Measurements from ENCODE around the gene RAP2A.

The RAP2A gene

GRCh38 chr13:97433727-97434396 lies at the start of gene RAP2A:
TSS of gene RAP2A (plus strand) at chr13:97434169. CDS start at chr13:97434471, 302 bp downstream.
- H3K4me1 ChIP-seq (ENCODE audit: control insufficient read depth, insufficient read depth, low read length) = no peaks in the 10 kb centered on the region
- H3K27me3 ChIP-seq (ENCODE audit: control insufficient read depth, insufficient read depth, low read length) = no peaks in the 10 kb centered on the region
- no peaks in the 10 kb centered on the region for H3K9me3 ChIP-seq (ENCODE audit: control insufficient read depth, low read length)

GRCh38 chr13:97384371-97384770 lies 49.6 kb upstream of the RAP2A start:
- Histone ChIP-seq H3K9me3 (ENCODE audit: control insufficient read depth, low read length) (no peaks in the 10 kb centered on the region), H3K4me1 (ENCODE audit: control insufficient read depth, insufficient read depth, low read length) (no peaks in the 10 kb centered on the region), H3K27me3 (ENCODE audit: control insufficient read depth, insufficient read depth, low read length) (no peaks in the 10 kb centered on the region), H3K36me3 (ENCODE audit: control insufficient read depth, insufficient read depth, low read length) (peaks cover 5% of the 10 kb centered on the region), H3K4me3 (ENCODE audit: low read length) (no peak overlapping the region), H3K9ac (ENCODE audit: low read length) (no peak overlapping the region)

More at GRCh38 chr13:97433727-97434396, at the start of gene RAP2A:
- peak within 1 kb of the TSS; percentile 93 for H3K4me3 ChIP-seq (ENCODE audit: low read length)
- H3K9ac ChIP-seq (ENCODE audit: low read length) = peak within 1 kb of the TSS; percentile 99
- H3K36me3 ChIP-seq (ENCODE audit: control insufficient read depth, insufficient read depth, low read length) = no peaks in the 10 kb centered on the region

DNA sequence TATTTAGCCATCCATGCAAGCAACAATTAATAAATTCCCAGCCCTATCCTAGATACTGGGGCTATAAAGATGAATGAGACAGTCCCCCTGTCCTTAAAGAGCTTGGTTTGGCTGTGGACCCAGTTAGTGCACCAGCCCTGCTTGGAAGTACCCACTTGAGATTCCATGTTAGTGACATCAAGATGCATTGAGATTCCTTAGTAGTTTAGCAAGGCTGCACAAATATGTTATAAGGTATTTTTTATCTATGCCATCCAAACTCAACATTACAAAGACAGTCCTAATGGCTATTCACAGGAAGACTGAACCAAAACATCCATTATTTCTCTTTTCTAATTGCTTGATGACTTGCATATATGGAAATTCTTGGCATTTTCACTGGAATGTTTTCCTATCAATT lies 48.8 kb upstream of the RAP2A start:
- Histone ChIP-seq H3K4me3 (ENCODE audit: low read length) (no peak overlapping the region), H3K9ac (ENCODE audit: low read length) (no peak overlapping the region), H3K4me1 (ENCODE audit: control insufficient read depth, insufficient read depth, low read length) (no peaks in the 10 kb centered on the region), H3K9me3 (ENCODE audit: control insufficient read depth, low read length) (no peaks in the 10 kb centered on the region), H3K36me3 (ENCODE audit: control insufficient read depth, insufficient read depth, low read length) (peaks cover 5% of the 10 kb centered on the region), H3K27me3 (ENCODE audit: control insufficient read depth, insufficient read depth, low read length) (no peaks in the 10 kb centered on the region)

GRCh38 chr13:97385854-97386253 lies 48.1 kb upstream of the RAP2A start:
- Histone ChIP-seq H3K4me3 (ENCODE audit: low read length) (no peak overlapping the region), H3K36me3 (ENCODE audit: control insufficient read depth, insufficient read depth, low read length) (peaks cover 5% of the 10 kb centered on the region), H3K4me1 (ENCODE audit: control insufficient read depth, insufficient read depth, low read length) (no peaks in the 10 kb centered on the region), H3K9ac (ENCODE audit: low read length) (no peak overlapping the region), H3K27me3 (ENCODE audit: control insufficient read depth, insufficient read depth, low read length) (no peaks in the 10 kb centered on the region), H3K9me3 (ENCODE audit: control insufficient read depth, low read length) (no peaks in the 10 kb centered on the region)

DNA sequence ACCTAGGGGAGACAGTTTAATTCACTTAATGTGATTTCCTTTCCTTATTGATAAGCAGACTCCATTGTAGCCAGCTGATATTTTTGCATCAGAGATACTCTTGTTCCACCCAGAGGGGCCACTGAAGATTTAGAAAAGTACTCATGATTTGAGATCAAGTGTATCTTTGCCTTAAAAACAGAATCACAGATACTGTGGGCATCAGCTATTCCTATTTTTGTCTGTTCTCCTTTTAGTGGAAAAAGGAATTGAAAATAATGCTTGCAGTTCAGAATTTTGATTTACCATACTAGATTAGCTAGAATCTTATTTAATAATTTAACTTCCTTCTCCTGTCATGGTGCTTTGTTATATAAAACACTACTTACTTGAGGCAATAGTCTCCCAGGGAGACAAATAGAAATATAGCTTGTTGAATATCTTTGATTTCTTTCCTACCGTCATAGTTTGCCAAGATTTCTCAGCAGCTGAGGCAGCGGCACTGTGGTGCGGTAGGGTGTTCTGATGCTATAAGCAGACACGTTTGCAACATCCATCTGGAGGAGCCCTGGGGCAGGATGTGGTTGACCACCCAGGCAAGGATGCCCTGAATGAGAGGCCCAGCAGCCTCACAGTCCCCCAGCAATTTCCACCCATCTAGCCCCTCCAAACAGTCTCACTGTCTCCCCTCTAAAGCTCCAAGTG lies 47.0 kb upstream of the RAP2A start:
- Histone ChIP-seq H3K4me1 (ENCODE audit: control insufficient read depth, insufficient read depth, low read length) (peaks cover 5% of the 10 kb centered on the region), H3K27me3 (ENCODE audit: control insufficient read depth, insufficient read depth, low read length) (no peaks in the 10 kb centered on the region), H3K4me3 (ENCODE audit: low read length) (no peak overlapping the region), H3K36me3 (ENCODE audit: control insufficient read depth, insufficient read depth, low read length) (peaks cover 4% of the 10 kb centered on the region), H3K9me3 (ENCODE audit: control insufficient read depth, low read length) (no peaks in the 10 kb centered on the region), H3K9ac (ENCODE audit: low read length) (no peak overlapping the region)

- H3K36me3 ChIP-seq (ENCODE audit: control insufficient read depth, insufficient read depth, low read length) = no peaks in the 10 kb centered on the region
- H3K9ac ChIP-seq (ENCODE audit: low read length) = no peak overlapping the region
- no peaks in the 10 kb centered on the region for H3K27me3 ChIP-seq (ENCODE audit: control insufficient read depth, insufficient read depth, low read length)
- H3K4me1 ChIP-seq (ENCODE audit: control insufficient read depth, insufficient read depth, low read length) = peaks cover 7% of the 10 kb centered on the region
- no peak overlapping the region for H3K4me3 ChIP-seq (ENCODE audit: low read length)
- no peaks in the 10 kb centered on the region for H3K9me3 ChIP-seq (ENCODE audit: control insufficient read depth, low read length)
These were observed 46.5 kb upstream of the RAP2A start for GRCh38 chr13:97387485-97387839.

- H3K9ac ChIP-seq (ENCODE audit: low read length) = no peak overlapping the region
- no peak overlapping the region for H3K4me3 ChIP-seq (ENCODE audit: low read length)
- no peaks in the 10 kb centered on the region for H3K9me3 ChIP-seq (ENCODE audit: control insufficient read depth, low read length)
- H3K27me3 ChIP-seq (ENCODE audit: control insufficient read depth, insufficient read depth, low read length) = no peaks in the 10 kb centered on the region
- peaks cover 7% of the 10 kb centered on the region for H3K4me1 ChIP-seq (ENCODE audit: control insufficient read depth, insufficient read depth, low read length)
- no peaks in the 10 kb centered on the region for H3K36me3 ChIP-seq (ENCODE audit: control insufficient read depth, insufficient read depth, low read length)
These were observed 46.1 kb upstream of the RAP2A start for GRCh38 chr13:97387890-97388289.

DNA sequence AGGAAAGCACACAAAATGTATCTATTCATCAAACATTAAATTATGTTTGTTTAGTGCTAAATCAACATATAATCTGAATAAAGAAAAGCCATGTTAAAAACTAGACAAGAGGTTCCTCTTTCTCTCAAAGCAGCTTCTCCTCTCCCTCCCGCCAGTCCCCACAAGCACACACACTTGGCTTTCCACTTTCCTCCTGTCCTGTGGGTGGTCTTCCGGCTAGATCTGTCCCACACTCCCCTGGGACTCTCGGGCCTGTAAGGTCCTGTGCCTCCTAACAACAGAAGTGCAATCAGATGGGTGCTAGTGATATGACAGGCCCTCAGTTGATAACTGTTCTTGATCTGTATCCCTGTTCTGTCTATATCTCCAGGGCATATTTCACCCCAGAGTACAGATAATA lies 45.6 kb upstream of the RAP2A start:
- H3K9ac ChIP-seq (ENCODE audit: low read length) = no peak overlapping the region
- no peak overlapping the region for H3K4me3 ChIP-seq (ENCODE audit: low read length)
- no peaks in the 10 kb centered on the region for H3K27me3 ChIP-seq (ENCODE audit: control insufficient read depth, insufficient read depth, low read length)
- peaks cover 7% of the 10 kb centered on the region for H3K4me1 ChIP-seq (ENCODE audit: control insufficient read depth, insufficient read depth, low read length)
- no peaks in the 10 kb centered on the region for H3K36me3 ChIP-seq (ENCODE audit: control insufficient read depth, insufficient read depth, low read length)
- H3K9me3 ChIP-seq (ENCODE audit: control insufficient read depth, low read length) = no peaks in the 10 kb centered on the region

DNA sequence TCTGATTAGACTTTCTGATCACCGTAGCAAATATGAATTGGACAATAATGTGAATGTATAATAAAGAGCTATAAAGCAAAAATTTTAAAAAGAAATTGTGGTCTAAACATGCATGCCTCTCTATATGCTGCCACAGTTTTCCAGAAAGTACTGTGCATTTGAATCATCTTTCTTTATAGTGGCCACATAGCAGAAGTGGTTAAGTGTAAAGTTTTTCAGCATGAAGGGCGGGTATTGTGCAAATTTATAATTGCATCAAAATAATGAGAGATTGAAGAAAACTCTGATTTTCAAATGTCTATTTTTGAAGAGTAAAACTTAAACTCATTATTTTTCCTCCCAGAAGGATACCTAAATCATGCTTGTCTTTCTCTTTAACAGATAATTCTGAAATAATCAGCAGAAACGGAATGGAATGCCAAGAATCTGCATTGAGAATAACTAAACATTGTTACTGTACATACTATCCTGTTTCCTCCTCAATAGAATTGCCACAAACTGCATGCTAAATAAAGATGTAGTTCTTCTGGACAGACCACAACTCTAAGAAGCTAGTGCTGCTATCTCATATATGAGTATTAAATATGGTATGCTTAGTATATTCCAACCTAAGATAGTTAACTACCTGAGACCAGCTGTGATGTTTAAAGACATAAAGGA lies 42.9 kb upstream of the RAP2A start:
- H3K27me3 ChIP-seq (ENCODE audit: control insufficient read depth, insufficient read depth, low read length) = no peaks in the 10 kb centered on the region
- H3K4me3 ChIP-seq (ENCODE audit: low read length) = no peak overlapping the region
- no peaks in the 10 kb centered on the region for H3K9me3 ChIP-seq (ENCODE audit: control insufficient read depth, low read length)
- no peak overlapping the region for H3K9ac ChIP-seq (ENCODE audit: low read length)
- H3K36me3 ChIP-seq (ENCODE audit: control insufficient read depth, insufficient read depth, low read length) = no peaks in the 10 kb centered on the region
- peaks cover 7% of the 10 kb centered on the region for H3K4me1 ChIP-seq (ENCODE audit: control insufficient read depth, insufficient read depth, low read length)

- Histone ChIP-seq H3K9me3 (ENCODE audit: control insufficient read depth, low read length) (no peaks in the 10 kb centered on the region), H3K36me3 (ENCODE audit: control insufficient read depth, insufficient read depth, low read length) (no peaks in the 10 kb centered on the region), H3K4me3 (ENCODE audit: low read length) (no peak overlapping the region), H3K4me1 (ENCODE audit: control insufficient read depth, insufficient read depth, low read length) (peaks cover 7% of the 10 kb centered on the region), H3K27me3 (ENCODE audit: control insufficient read depth, insufficient read depth, low read length) (no peaks in the 10 kb centered on the region), H3K9ac (ENCODE audit: low read length) (no peak overlapping the region)
These were observed 41.9 kb upstream of the RAP2A start for GRCh38 chr13:97392020-97392419.

DNA sequence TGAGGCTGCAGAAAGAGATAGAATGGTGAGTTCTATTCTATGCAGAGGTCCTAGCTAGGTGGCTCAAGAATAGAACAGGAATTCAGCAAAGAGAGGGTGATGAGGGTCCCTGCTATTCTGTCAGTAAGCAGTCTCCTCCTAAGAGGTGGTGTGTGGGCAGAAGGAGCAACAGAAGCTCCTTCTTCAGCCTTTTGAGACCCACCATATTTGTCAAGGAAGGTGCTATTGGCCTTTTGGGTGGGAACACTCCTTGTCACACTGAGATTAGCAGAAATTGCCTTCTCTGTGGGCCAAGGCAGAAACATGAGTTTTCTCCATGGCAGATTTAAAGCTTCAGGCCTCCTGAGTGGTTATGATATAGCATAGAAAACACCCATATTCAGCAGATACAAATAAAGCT lies 39.4 kb upstream of the RAP2A start:
- Histone ChIP-seq H3K36me3 (ENCODE audit: control insufficient read depth, insufficient read depth, low read length) (no peaks in the 10 kb centered on the region), H3K27me3 (ENCODE audit: control insufficient read depth, insufficient read depth, low read length) (no peaks in the 10 kb centered on the region), H3K9ac (ENCODE audit: low read length) (no peak overlapping the region), H3K4me1 (ENCODE audit: control insufficient read depth, insufficient read depth, low read length) (peaks cover 7% of the 10 kb centered on the region), H3K4me3 (ENCODE audit: low read length) (no peak overlapping the region), H3K9me3 (ENCODE audit: control insufficient read depth, low read length) (no peaks in the 10 kb centered on the region)

GRCh38 chr13:97395447-97396136 lies 38.4 kb upstream of the RAP2A start:
- Histone ChIP-seq H3K27me3 (ENCODE audit: control insufficient read depth, insufficient read depth, low read length) (no peaks in the 10 kb centered on the region), H3K9ac (ENCODE audit: low read length) (no peak overlapping the region), H3K4me3 (ENCODE audit: low read length) (no peak overlapping the region), H3K9me3 (ENCODE audit: control insufficient read depth, low read length) (no peaks in the 10 kb centered on the region), H3K4me1 (ENCODE audit: control insufficient read depth, insufficient read depth, low read length) (peaks cover 7% of the 10 kb centered on the region), H3K36me3 (ENCODE audit: control insufficient read depth, insufficient read depth, low read length) (no peaks in the 10 kb centered on the region)
